HL-60 (cell line): Measurements from ENCODE around the gene ARHGAP10.
A peak's percentile ranks its signal among the peaks of the same experiment; 100 is the strongest.

ENCODE experiments used
- DNase-seq, 2 experiments: peaks; one replicate each; pipeline ENCODE4 v3.0.0-alpha.2; 2010 to 2020; ENCODE audit warnings: low read depth in 1 of 2, low spot score in 1 of 2
- H3K27ac ChIP-seq: fragments of 250-450 bp; sonication (Bioruptor Pico); replicated peaks from 2 replicates; pipeline ENCODE4 v1.5.1; 2020; ENCODE audit warnings: mild to moderate bottlenecking, moderate library complexity
- H3K27me3 ChIP-seq: fragments of 250-450 bp; sonication (Bioruptor Pico); 2 replicates; pipeline ENCODE4 v1.5.1; 2021; ENCODE audit warnings: mild to moderate bottlenecking, moderate library complexity; ENCODE audit not compliant: insufficient read depth, poor library complexity, severe bottlenecking
- H3K4me3 ChIP-seq: replicated peaks from 2 replicates; pipeline ENCODE4 v1.5.1; 2011; ENCODE audit warnings: mild to moderate bottlenecking, control low read depth, low read length; ENCODE audit not compliant: insufficient read depth
- GABPA ChIP-seq: IDR thresholded peaks from 2 replicates; pipeline ENCODE4 v1.6.1; 2012; ENCODE audit warnings: low read depth
- POLR2AphosphoS5 ChIP-seq: IDR thresholded peaks from 2 replicates; pipeline ENCODE4 v1.6.1; 2012; ENCODE audit warnings: low read depth
- REST ChIP-seq: IDR thresholded peaks from 2 replicates; pipeline ENCODE4 v1.6.1; 2012; ENCODE audit warnings: low read depth; ENCODE audit not compliant: insufficient replicate concordance
- SPI1 ChIP-seq: IDR thresholded peaks from 2 replicates; pipeline ENCODE4 v1.6.1; 2012; ENCODE audit warnings: low read depth, mild to moderate bottlenecking, borderline replicate concordance
- TF ChIP-seq, protein P1 (sequence below): IDR thresholded peaks from one replicate; pipeline ENCODE4 v1.5.1; 2011; ENCODE audit warnings: low read length, control low read depth, inconsistent platforms; ENCODE audit not compliant: insufficient read depth

ARHGAP10 gene

GRCh38 chr4:147776716-147777115 is 44.8 kb downstream of the ARHGAP10 start:
- no peak for DNase-seq
- H3K4me3 ChIP-seq: no peak overlapping the region
- H3K27ac ChIP-seq: no peak overlapping the region
- no peaks in the 10 kb centered on the region for H3K27me3 ChIP-seq
- no peak for TF ChIP-seq REST
- no peak for TF ChIP-seq SPI1
- TF ChIP-seq GABPA: no peak
- no peak for TF ChIP-seq POLR2AphosphoS5
- TF ChIP-seq, protein P1, sequence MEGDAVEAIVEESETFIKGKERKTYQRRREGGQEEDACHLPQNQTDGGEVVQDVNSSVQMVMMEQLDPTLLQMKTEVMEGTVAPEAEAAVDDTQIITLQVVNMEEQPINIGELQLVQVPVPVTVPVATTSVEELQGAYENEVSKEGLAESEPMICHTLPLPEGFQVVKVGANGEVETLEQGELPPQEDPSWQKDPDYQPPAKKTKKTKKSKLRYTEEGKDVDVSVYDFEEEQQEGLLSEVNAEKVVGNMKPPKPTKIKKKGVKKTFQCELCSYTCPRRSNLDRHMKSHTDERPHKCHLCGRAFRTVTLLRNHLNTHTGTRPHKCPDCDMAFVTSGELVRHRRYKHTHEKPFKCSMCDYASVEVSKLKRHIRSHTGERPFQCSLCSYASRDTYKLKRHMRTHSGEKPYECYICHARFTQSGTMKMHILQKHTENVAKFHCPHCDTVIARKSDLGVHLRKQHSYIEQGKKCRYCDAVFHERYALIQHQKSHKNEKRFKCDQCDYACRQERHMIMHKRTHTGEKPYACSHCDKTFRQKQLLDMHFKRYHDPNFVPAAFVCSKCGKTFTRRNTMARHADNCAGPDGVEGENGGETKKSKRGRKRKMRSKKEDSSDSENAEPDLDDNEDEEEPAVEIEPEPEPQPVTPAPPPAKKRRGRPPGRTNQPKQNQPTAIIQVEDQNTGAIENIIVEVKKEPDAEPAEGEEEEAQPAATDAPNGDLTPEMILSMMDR: no peak

GRCh38 chr4:147777456-147778091 is 45.7 kb downstream of the ARHGAP10 start:
- no peak for DNase-seq
- Histone ChIP-seq H3K27ac (no peak overlapping the region), H3K27me3 (no peaks in the 10 kb centered on the region), H3K4me3 (no peak overlapping the region)
- TF ChIP-seq GABPA (no peak), SPI1 (no peak), REST (no peak), POLR2AphosphoS5 (no peak)
- TF ChIP-seq, protein P1: no peak

GRCh38 chr4:147778942-147779341 is 47.1 kb downstream of the ARHGAP10 start:
- no peak for DNase-seq
- no peak for TF ChIP-seq POLR2AphosphoS5
- TF ChIP-seq, protein P1: no peak
- TF ChIP-seq GABPA: no peak
- TF ChIP-seq REST: no peak
- no peak for TF ChIP-seq SPI1
- Histone ChIP-seq H3K27ac (0 out of 2 replicates have a peak overlapping the region, but pooled peaks have one; percentile 3), H3K4me3 (no peak overlapping the region), H3K27me3 (no peaks in the 10 kb centered on the region)
